Activated T-helper 2 cell treated with anti-CD3 and anti-CD28 coated beads, Interferon-gamma antibody, Interleukin-2, Interleukin-4, amounts not matched to agents 10 μg/mL and 5 μg/mL and 100 μg/mL, durations not matched to agents 14 hours and 24 hours and 36 hours (primary cell): ENCODE data around the gene DAB2IP. TPM values are rescaled to one million over a fixed set of nuclear protein-coding genes. Genes with fewer than 3 reads are reported as not detected.
A peak's percentile ranks its signal among the peaks of the same experiment; 100 is the strongest.

Experiments
- DNase-seq: peaks from one replicate; pipeline ENCODE4 v3.0.0; 2021; ENCODE audit warnings: low spot score
- H3K27ac Mint-ChIP-seq: one replicate; pipeline ENCODE4 v1.8.0; 2021; ENCODE audit warnings: mixed read lengths
- H3K27me3 Mint-ChIP-seq: one replicate; pipeline ENCODE4 v1.8.0; 2021; ENCODE audit warnings: low read depth, mixed read lengths
- H3K36me3 Mint-ChIP-seq: one replicate; pipeline ENCODE4 v1.8.0; 2021; ENCODE audit warnings: low read depth, mixed read lengths
- H3K4me1 Mint-ChIP-seq: one replicate; pipeline ENCODE4 v1.8.0; 2021; ENCODE audit warnings: low read depth, mixed read lengths
- H3K4me3 Mint-ChIP-seq: one replicate; pipeline ENCODE4 v1.8.0; 2021; ENCODE audit warnings: low read depth, mild to moderate bottlenecking, moderate library complexity, mixed read lengths
- H3K9me3 Mint-ChIP-seq: one replicate; pipeline ENCODE4 v1.8.0; 2021; ENCODE audit warnings: mixed read lengths
- intact Hi-C: fragments of 100-400 bp; cut with micrococcal nuclease; formaldehyde crosslinking; loops from one replicate; pipeline ENCODE4 v1.15.1; 2023
- total RNA-seq: library from RNA; stranded (reverse); gene quantifications from 2 replicates; pipeline ENCODE4 v1.2.3, GENCODE V29; 2022

The DAB2IP gene
- 0.02 TPM in 1 of 2 replicates, not detected in the other for total RNA-seq

DNA sequence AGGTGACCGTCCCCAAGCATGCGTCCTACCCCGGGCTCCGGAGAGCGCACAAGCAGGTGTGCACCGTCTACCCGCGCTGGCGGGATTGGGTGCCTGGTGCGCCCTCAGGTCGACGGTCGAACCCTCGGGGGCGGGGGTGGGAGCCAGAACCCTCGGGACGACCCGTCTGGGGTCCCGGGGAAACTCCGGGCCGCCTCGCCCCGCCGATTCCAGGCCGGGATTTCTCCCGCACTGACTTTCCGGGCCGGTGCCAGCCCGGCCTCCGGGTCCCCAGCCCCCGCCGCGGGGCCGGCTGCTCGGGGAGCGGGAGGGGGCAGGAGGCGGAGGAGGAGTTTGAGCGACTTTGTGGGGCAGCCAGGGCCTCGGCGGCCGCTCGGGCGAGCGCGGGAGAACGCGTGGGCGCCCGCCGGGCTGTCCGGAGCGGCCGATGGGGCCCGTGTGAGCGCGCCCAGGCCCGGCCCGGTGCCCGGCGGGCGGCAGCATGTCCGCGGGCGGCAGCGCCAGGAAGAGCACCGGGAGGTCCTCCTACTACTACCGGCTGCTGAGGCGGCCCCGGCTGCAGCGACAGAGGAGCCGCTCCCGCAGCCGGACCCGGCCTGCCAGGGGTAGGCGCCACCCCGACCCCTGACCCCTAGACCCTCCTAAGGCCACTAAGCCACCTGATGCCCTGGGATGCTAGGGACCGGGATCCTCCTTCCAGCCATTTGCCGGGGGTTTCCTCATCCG is at the start of gene DAB2IP:
DAB2IP (plus strand) TSS at position 340 of the 726 bp plus-strand sequence; CDS start at position 482, 142 bp downstream.
- intact Hi-C loops: no loop called here
- Mint-ChIP-seq H3K4me3 (peak within 1 kb of the TSS; percentile 21), H3K36me3 (no peaks in the 10 kb centered on the region), H3K27ac (no peak within 1 kb of the TSS), H3K4me1 (no peaks in the 10 kb centered on the region), H3K27me3 (peaks cover 55% of the 10 kb centered on the region), H3K9me3 (no peaks in the 10 kb centered on the region)
- DNase-seq: no peak

DNA sequence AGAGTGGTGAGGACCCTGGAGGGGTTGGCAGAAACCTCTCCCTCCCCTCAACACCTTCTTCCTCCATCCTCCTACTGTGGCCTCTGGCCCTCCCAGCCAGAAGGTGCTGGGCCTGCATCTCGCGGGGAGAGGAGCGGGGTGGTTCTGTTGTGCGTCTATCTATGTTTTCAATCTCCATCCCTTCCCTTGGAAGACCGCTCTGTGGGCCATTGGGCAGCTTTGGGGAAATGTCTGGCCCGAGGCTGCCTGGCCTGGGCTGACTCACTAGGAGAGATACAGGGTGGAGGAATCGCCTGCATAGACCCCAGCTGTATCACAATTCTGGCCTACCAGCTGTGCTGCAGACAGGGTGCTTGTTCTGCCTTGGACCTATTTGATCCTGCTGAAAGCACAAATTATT is 48.4 kb upstream of the DAB2IP start:
- no peaks in the 10 kb centered on the region for H3K36me3 Mint-ChIP-seq
- no peak for DNase-seq
- H3K4me1 Mint-ChIP-seq: no peaks in the 10 kb centered on the region
- H3K9me3 Mint-ChIP-seq: no peaks in the 10 kb centered on the region
- no peak overlapping the region for H3K27ac Mint-ChIP-seq
- intact Hi-C loops: no loop called here
- peaks cover 37% of the 10 kb centered on the region for H3K27me3 Mint-ChIP-seq
- H3K4me3 Mint-ChIP-seq: no peak overlapping the region

DNA sequence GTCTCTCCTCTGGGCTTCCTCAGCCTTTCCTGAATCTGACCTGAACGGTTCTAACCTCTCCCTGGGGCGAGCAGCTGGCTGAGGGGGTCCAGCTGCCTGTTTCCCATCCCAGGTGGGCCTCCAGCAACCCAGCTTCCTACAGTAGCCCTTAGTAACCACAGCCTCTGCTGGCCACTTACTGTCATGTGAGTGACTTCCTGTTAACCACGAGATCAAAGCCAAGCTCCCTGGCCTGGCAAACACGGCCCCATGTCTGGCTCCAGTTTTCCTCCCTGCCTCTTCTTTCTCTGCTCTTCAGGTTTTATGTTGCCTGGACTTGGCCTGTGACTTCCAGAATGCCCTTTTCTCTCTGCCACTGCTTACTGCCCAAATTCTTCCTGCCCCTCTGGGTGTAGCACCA is 47.2 kb upstream of the DAB2IP start:
- no peak overlapping the region for H3K4me3 Mint-ChIP-seq
- no peaks in the 10 kb centered on the region for H3K9me3 Mint-ChIP-seq
- intact Hi-C loops: no loop called here

DNA sequence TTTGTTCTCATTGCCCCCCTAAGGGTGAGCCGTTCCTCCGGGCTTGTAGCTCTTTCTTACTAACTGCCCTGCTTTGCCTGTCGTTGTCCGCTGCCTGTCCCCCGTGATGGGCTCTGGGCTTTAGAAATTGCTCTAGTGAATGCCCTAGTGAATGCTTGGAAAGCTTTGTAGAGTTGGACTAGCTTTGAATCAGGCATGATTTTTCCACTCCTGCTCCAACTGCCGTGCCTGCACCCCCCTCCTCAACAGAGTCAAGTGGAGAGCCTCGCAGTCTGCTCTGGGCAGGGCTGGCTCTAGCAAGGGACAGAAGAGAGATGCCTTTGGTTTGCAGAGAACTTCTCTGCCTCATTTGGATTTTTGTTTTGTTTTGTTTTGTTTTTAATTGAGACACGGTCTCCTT is 46.8 kb upstream of the DAB2IP start:
- H3K27me3 Mint-ChIP-seq: peaks cover 35% of the 10 kb centered on the region

More for the DNA sequence above, 47.2 kb upstream of the DAB2IP start:
- Mint-ChIP-seq H3K4me1 (no peaks in the 10 kb centered on the region), H3K27me3 (peaks cover 33% of the 10 kb centered on the region), H3K27ac (no peak overlapping the region), H3K36me3 (no peaks in the 10 kb centered on the region)
- no peak for DNase-seq

DNA sequence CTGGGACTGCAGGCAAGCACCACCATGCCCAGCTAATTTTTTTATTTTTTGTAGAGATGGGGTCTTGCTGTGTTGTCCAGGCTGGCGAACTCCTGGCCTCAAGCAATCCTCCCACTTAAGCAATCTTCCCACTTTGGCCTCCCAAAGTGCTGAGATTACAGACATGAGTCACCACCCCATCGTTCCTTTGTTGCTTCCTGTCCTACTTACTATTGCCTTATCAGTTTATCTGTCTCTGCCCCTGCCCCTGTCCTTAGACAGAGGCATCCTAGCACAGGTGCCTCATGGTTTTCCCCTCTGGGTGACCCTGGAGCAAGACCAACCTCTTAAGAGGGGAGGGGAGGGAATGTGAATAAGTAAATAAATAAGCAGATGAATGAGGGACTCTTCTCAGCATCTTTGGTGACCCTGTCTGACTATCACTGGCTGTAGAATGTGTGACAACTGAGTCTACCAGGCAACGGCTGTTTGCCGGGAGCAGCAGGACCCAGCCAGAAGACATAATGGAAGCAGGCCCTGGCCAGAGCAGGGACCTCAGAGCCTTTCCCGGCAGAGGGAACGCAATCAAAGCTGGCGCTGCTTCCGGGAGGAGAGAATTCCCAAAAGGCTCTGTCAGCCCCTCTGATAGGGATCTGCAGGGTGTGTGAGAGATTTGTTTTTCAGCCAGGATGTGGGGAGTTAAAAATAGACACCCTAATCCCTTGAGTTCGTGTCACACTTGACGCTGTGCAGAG is 43.8 kb upstream of the DAB2IP start:
- Mint-ChIP-seq H3K27ac (no peak overlapping the region), H3K4me3 (no peak overlapping the region), H3K9me3 (no peaks in the 10 kb centered on the region), H3K36me3 (no peaks in the 10 kb centered on the region), H3K27me3 (peaks cover 18% of the 10 kb centered on the region), H3K4me1 (no peaks in the 10 kb centered on the region)
- DNase-seq: no peak
- intact Hi-C loops: no loop called here

More for the DNA sequence above, 46.8 kb upstream of the DAB2IP start:
- Mint-ChIP-seq H3K4me1 (no peaks in the 10 kb centered on the region), H3K4me3 (no peak overlapping the region), H3K36me3 (no peaks in the 10 kb centered on the region), H3K9me3 (no peaks in the 10 kb centered on the region), H3K27ac (no peak overlapping the region)
- intact Hi-C loops: no loop called here
- no peak for DNase-seq

DNA sequence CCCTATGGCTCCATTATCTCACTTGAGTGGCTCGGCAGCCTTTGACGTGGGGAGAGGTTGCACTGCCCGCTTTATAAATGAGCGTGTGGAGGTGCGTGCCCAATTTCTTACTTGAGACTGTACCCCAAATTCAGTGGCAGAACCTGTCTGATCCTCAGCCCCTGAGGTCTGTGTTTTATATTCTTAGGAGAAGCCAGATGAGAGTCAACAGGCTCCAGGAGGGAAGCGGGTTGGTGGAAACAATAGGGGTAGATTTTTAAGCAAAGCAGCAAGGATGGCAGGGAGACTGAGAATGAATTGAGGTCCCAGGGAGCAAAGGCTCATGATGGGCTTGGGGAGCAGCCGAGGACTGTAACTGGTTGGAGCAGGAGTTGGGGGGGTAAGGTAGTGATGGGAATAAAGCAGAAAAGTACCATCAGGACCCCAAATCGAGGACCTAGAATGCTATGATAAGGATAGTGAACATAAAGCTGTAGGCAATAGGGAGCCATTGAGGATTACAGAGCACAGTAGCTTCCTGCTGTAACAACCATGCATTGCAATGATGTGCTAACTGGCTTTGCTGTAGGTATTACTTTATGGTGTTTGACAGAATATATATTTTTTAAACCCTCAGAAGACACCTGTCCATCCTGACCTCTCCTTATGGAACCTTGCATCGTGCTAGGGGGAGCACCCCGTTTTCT is 43.1 kb upstream of the DAB2IP start:
- H3K9me3 Mint-ChIP-seq: no peaks in the 10 kb centered on the region
- no peak overlapping the region for H3K27ac Mint-ChIP-seq
- no peaks in the 10 kb centered on the region for H3K36me3 Mint-ChIP-seq
- peaks cover under 1% of the 10 kb centered on the region for H3K4me1 Mint-ChIP-seq
- intact Hi-C loops: no loop called here
- no peak overlapping the region for H3K4me3 Mint-ChIP-seq
- DNase-seq: no peak
- H3K27me3 Mint-ChIP-seq: peaks cover 19% of the 10 kb centered on the region

DNA sequence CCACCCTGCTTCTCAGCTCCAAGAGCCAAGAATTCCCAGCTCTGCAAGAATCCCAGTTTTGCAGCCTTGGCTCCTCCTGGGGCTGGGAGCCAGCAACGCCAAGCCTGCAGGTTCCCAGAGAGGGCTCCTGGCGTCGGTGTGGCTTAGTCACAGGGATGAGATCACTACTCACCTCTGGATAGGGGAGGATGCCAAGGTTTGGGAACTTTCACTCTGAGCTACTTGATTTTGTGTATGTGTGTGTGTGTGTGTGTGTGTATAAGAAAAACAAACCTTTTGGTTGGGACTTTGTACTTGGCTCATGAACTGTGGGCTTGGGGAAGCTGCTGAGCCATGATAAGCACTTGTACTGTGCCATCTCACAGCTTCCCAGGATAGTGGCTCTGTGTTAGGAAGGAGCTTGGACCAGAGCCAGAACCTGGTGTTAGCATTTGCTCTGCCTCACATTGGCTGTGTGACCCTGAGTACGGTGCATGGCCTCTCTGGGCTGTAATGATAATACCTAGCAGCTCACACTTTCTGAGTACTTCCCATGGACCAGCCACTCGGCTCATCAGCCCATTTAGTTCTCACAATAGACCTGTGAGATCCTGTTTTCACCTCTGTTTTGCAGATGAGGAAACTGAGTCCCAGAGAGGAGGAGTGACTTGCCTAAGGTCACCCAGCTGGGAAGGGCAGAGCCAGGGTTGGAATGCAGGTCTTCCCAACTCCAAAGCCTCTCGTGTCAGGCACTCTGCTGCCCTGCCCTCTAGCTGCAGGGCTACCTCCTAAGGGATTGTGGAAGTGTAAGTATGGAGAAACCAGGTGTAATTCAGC is 41.4 kb upstream of the DAB2IP start:
- no peaks in the 10 kb centered on the region for H3K36me3 Mint-ChIP-seq
- intact Hi-C loops: no loop called here
- DNase-seq: no peak
- H3K27me3 Mint-ChIP-seq: peaks cover 22% of the 10 kb centered on the region
- peaks cover 2% of the 10 kb centered on the region for H3K4me1 Mint-ChIP-seq
- H3K4me3 Mint-ChIP-seq: no peak overlapping the region
- H3K9me3 Mint-ChIP-seq: no peaks in the 10 kb centered on the region
- H3K27ac Mint-ChIP-seq: no peak overlapping the region

DNA sequence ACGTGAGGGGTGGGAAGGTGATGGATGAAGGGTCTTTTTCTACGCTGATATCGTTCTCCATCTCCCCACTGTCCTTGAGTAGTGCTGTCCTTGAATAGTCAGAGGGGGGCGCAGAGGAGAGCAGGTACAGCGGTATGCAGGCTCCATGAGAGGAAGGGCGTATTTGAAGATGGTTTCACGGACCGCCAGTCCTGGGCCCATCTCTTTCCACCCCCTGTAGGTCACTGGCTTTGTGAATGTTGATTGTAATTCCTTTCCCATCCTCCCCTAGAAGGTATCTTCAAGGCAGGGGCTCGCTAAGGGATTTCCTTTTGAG is 40.8 kb upstream of the DAB2IP start:
- Mint-ChIP-seq H3K27me3 (peaks cover 22% of the 10 kb centered on the region), H3K27ac (no peak overlapping the region), H3K36me3 (no peaks in the 10 kb centered on the region), H3K4me3 (no peak overlapping the region), H3K9me3 (no peaks in the 10 kb centered on the region), H3K4me1 (peaks cover 2% of the 10 kb centered on the region)
- intact Hi-C loops: no loop called here
- DNase-seq: no peak

DNA sequence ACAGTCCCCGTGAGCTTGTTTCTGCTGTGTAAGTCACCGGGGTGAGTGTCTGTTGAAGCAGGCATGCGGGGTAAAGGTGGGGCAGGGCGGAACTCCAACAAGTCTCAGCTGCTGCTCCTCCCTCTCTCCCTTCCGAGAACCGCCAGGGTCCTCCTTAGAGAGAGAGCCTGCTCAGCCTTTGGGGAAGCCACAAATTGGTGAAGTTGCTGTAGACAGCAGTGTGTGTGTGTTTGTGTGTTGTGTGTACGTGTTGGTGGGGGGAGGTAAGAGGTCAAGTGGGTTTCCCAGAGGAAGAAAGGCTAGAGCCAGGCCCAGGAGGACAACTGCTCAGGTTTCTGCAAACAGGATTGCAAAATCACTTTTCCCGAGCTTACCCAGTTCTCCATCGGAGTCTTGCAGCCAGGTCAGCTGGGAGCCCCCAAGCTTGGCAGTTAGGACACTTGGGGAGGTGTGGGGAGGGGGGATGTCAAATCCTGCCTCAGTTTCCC is 38.9 kb upstream of the DAB2IP start:
- Mint-ChIP-seq H3K27me3 (peaks cover 22% of the 10 kb centered on the region), H3K9me3 (no peaks in the 10 kb centered on the region), H3K4me1 (peaks cover 2% of the 10 kb centered on the region), H3K4me3 (no peak overlapping the region), H3K27ac (no peak overlapping the region), H3K36me3 (no peaks in the 10 kb centered on the region)
- intact Hi-C loops: no loop called here
- no peak for DNase-seq

DNA sequence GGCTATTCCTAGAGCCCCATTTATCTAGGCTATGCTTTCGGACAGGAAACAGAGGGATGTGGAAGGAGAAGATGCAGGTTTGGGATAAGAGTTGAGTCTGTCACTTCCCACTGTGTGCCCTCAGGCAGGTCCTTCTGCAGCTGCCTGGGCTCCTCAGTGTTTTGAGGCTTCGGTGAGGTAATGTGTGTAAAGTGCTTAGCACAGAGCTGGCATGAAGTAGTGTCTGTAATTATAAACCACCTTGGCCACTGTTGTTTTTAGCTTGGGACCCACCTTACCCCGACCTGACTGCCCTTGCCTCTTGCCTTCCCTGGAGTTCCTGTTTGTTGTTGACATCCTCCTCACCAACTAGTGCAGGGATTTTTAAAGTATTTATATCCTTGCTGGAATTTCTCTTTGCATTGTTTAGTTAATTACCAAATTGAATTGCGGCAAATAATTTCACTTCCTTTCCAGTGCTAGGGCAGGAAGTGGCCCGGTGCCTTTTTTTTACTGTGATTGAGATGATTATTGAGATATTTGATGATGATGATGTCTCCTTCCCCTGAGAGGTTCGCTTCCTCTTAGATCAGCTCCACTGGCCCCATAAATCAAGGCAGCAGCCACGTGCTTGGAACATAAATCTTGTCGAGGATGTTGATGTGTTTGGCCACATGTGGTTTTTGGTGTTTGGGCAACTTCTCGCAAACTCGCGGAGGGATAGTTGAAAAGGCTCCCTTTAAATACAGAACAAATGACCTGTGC is 38.3 kb upstream of the DAB2IP start:
- Mint-ChIP-seq H3K4me1 (peaks cover 2% of the 10 kb centered on the region), H3K27me3 (peaks cover 22% of the 10 kb centered on the region), H3K36me3 (no peaks in the 10 kb centered on the region), H3K4me3 (no peak overlapping the region), H3K27ac (no peak overlapping the region), H3K9me3 (no peaks in the 10 kb centered on the region)
- intact Hi-C loops: no loop called here
- DNase-seq: no peak

DNA sequence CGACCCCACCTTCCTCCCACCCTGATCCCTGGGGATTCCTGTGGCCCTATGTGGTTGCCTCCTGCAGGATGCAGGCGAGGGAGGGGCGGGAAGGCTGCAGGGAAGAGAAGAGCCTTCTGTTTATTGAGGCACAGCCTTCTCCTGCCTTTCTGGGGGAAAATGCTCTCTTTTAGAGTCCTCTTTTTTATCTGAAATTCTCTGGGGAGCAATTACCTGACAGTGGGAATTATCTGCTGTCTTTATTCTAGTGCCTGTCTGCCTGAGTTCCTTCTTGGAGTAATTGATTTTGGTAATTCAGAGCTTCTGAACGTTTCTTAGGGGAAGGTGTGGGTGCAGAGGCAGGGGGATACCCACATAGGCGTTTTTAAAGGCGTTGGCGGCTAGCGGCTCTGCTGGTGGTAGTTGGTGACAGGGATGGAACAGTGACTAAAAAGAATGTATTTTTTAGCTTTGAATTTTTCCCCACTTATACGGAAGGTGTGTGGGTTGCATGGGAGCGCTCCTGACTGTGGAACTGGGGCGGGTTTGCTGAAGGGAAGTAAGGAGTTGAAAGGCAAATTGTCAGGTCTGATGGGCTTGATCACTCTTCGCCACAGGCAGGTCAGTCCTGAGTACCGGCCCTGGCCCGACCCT is 35.2 kb upstream of the DAB2IP start:
- Mint-ChIP-seq H3K4me1 (peaks cover 2% of the 10 kb centered on the region), H3K27ac (no peak overlapping the region), H3K4me3 (no peak overlapping the region), H3K36me3 (no peaks in the 10 kb centered on the region), H3K27me3 (peaks cover 18% of the 10 kb centered on the region), H3K9me3 (no peaks in the 10 kb centered on the region)
- intact Hi-C loops: no loop called here
- no peak for DNase-seq
